HL-60 (cell line): ENCODE data around the gene WNT11.

ENCODE experiments used
- CTCF ChIP-seq: IDR thresholded peaks from one replicate; pipeline ENCODE4 v1.5.1; 2011; ENCODE audit warnings: low read length, control low read depth, inconsistent platforms; ENCODE audit not compliant: insufficient read depth
- POLR2AphosphoS5 ChIP-seq: IDR thresholded peaks from 2 replicates; pipeline ENCODE4 v1.6.1; 2012; ENCODE audit warnings: low read depth
- REST ChIP-seq: IDR thresholded peaks from 2 replicates; pipeline ENCODE4 v1.6.1; 2012; ENCODE audit warnings: low read depth; ENCODE audit not compliant: insufficient replicate concordance
- SPI1 ChIP-seq: IDR thresholded peaks from 2 replicates; pipeline ENCODE4 v1.6.1; 2012; ENCODE audit warnings: low read depth, mild to moderate bottlenecking, borderline replicate concordance

GRCh38 chr11:76177250-76177686 lies 29.0 kb downstream of the WNT11 start:
- TF ChIP-seq CTCF = no peak
- no peak for TF ChIP-seq POLR2AphosphoS5
- no peak for TF ChIP-seq SPI1
- TF ChIP-seq REST = no peak
